H1 (cell line): ENCODE measurements around the gene PARD6A. TPM values are rescaled to one million over a fixed set of nuclear protein-coding genes. Genes with fewer than 3 reads are reported as not detected.

ENCODE experiments used
- HDAC2 ChIP-seq, 2 experiments: fragments of 300-600 bp in 1 of 2; sonication (generic) in 1 of 2; IDR thresholded peaks; 2 replicates each; pipeline ENCODE4 v1.6.1; 2011 to 2012; ENCODE audit warnings: low read depth in 2 of 2, low read length in 2 of 2, mild to moderate bottlenecking in 2 of 2, moderate library complexity in 2 of 2, borderline replicate concordance in 1 of 2, inconsistent platforms in 1 of 2
- USF2 ChIP-seq: IDR thresholded peaks from 2 replicates; pipeline ENCODE4 v1.6.1; 2011; ENCODE audit warnings: low read length, improper control_type of control experiment
- polyA plus RNA-seq, 7 experiments: library from polyadenylated mRNA; depleted of rRNA in 3 of 7; stranded (reverse) in 5 of 7; unstranded in 2 of 7; fragments of >200 nt in 5 of 7; fragments of 200-250 nt in 2 of 7; gene quantifications; 1 replicate in 5 of 7; 2 replicates in 1 of 7; 4 replicates in 1 of 7; pipeline versions ENCODE4 v1.2.1 to v1.2.3, GENCODE V29; 2011 to 2013; ENCODE audit warnings: missing spikeins in 2 of 7, mixed read lengths in 2 of 7
- total RNA-seq: library from RNA; stranded (reverse); fragmentation: NEBNext Ultra II Directional; extraction: Animal tissue kit (Norgen Biotek cat#: 25700); gene quantifications from 2 replicates; pipeline ENCODE4 v1.2.1, GENCODE V29; 2021

The PARD6A gene
- total and polyA plus RNA-seq, 2 of the 8 experiments (the other 6 are each of a cell fraction or from before 2014, with no cell fraction given): 15.1 to 21.8 TPM

- TF ChIP-seq USF2 (no peak), HDAC2 (IDR thresholded peaks at IDR 0.05; ENCODE audit: borderline replicate concordance in 1 of 2, low read depth in 2 of 2, low read length in 2 of 2) (no peak)
Measured at GRCh38 chr16:67636713-67637112, 24.0 kb upstream of the PARD6A start (continued).
